ENCODE data around the gene TRIM29.

TRIM29 gene

DNA sequence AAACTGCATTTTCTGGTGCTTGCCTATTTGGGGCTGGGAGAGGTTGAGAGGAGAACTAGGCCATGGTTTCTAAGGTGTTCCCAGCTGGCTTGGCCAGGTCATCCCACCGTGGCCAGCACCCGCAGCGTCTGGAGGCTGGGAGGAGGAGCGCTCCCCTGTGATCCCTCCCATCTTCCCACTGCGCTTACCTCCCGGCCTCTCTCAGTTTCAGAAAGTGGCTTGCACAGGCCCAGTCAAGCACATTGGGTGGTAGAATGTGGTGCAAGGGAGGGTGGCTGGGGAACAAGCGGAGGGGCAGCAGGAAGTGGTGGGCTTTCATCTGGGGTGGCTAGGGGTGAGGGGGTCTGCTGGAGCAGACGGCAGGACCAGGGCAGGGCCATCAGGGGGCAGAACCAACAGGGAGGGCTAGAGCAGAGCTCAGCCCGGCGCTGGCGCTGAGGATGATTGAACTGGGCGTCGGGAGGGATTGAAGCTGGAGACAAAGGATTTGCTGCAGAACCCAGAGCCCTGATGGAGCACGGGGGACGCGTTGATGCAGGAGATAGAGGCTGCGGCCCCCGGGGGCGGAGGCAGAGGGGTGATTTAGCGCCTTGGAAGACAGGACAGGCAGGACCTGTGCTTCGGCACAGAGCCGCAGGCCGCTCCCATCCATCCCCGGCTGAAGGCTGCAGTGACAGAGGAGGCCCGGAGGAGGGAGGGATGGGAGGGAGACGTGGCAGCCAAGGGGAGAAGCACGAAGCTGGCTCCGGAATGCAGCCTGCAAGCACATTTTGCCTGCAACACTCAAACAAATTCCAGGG lies 76.0 kb downstream of the TRIM29 start:
- DNase-seq (ENCODE audit: low spot score) = no peak

All from germinal center (tissue), 1 donor.